ENCODE measurements around the gene SLC16A5. TPM values are rescaled to one million over a fixed set of nuclear protein-coding genes. Genes with fewer than 3 reads are reported as not detected.
A peak's percentile ranks its signal among the peaks of the same experiment; 100 is the strongest.

Gene SLC16A5
- total RNA-seq, 2 experiments from 2014 or later = 9.1 to 11.0 TPM

GRCh38 chr17:75097865-75098264 lies 10.1 kb downstream of the SLC16A5 start:
- Mint-ChIP-seq H3K27ac (no peak overlapping the region), H3K36me3 (no peaks in the 10 kb centered on the region), H3K9me3 (no peaks in the 10 kb centered on the region), H3K4me1 (peaks cover 2% of the 10 kb centered on the region), H3K4me3 (no peak overlapping the region), H3K27me3 (peaks cover 3% of the 10 kb centered on the region)
- ATAC-seq (ENCODE audit: low read depth) (no peak), DNase-seq (no peak)
- POLR2A ChIA-PET = no interaction called here

GRCh38 chr17:75098861-75099260 lies 11.1 kb downstream of the SLC16A5 start:
- Mint-ChIP-seq H3K27me3 (peaks cover 3% of the 10 kb centered on the region), H3K36me3 (no peaks in the 10 kb centered on the region), H3K4me3 (no peak overlapping the region), H3K9me3 (no peaks in the 10 kb centered on the region), H3K27ac (no peak overlapping the region), H3K4me1 (peaks cover 2% of the 10 kb centered on the region)
- no peak for DNase-seq
- POLR2A ChIA-PET = no interaction called here
- no peak for ATAC-seq (ENCODE audit: low read depth)

GRCh38 chr17:75099881-75100595 lies 12.3 kb downstream of the SLC16A5 start:
- ATAC-seq (ENCODE audit: low read depth) (no peak), DNase-seq (no peak)
- H3K9me3 Mint-ChIP-seq = no peaks in the 10 kb centered on the region
- H3K27me3 Mint-ChIP-seq = peaks cover 3% of the 10 kb centered on the region
- H3K4me1 Mint-ChIP-seq = peaks cover 2% of the 10 kb centered on the region
- no peak overlapping the region for H3K27ac Mint-ChIP-seq
- H3K36me3 Mint-ChIP-seq = no peaks in the 10 kb centered on the region
- no peak overlapping the region for H3K4me3 Mint-ChIP-seq
- POLR2A ChIA-PET = interaction anchor here (1.7 kb wide), 1 partner anchor 14 kb away, joined by 5 read pairs; no protein-coding TSS in a partner anchor

- H3K27me3 Mint-ChIP-seq = peaks cover 3% of the 10 kb centered on the region
- H3K9me3 Mint-ChIP-seq = no peaks in the 10 kb centered on the region
- H3K4me1 Mint-ChIP-seq = peaks cover 6% of the 10 kb centered on the region
- ATAC-seq (ENCODE audit: low read depth) (no peak), DNase-seq (no peak)
- H3K27ac Mint-ChIP-seq = no peak overlapping the region
- no peak overlapping the region for H3K4me3 Mint-ChIP-seq
- no peaks in the 10 kb centered on the region for H3K36me3 Mint-ChIP-seq
- POLR2A ChIA-PET = interaction anchor here (1.2 kb wide), 1 partner anchor 29 kb away, joined by 5 read pairs; no protein-coding TSS in a partner anchor
These were observed 14.6 kb downstream of the SLC16A5 start for GRCh38 chr17:75102385-75102821.

- H3K27me3 Mint-ChIP-seq = peaks cover 3% of the 10 kb centered on the region
- no peaks in the 10 kb centered on the region for H3K9me3 Mint-ChIP-seq
- H3K27ac Mint-ChIP-seq = peak overlapping the region; percentile 48
- no peak overlapping the region for H3K4me3 Mint-ChIP-seq
- no peak for ATAC-seq (ENCODE audit: low read depth)
- H3K36me3 Mint-ChIP-seq = no peaks in the 10 kb centered on the region
- DNase-seq = no peak
- POLR2A ChIA-PET = interaction anchor here (0.8 kb wide), 1 partner anchor 10 kb away, joined by 6 read pairs; no protein-coding TSS in a partner anchor
- H3K4me1 Mint-ChIP-seq = peaks cover 12% of the 10 kb centered on the region
These were observed 16.1 kb downstream of the SLC16A5 start for GRCh38 chr17:75103601-75104554.

- H3K27ac Mint-ChIP-seq = no peak overlapping the region
- peak; percentile 45 for DNase-seq
These were observed 17.6 kb downstream of the SLC16A5 start for GRCh38 chr17:75105126-75106080.

GRCh38 chr17:75108193-75108592 lies 20.4 kb downstream of the SLC16A5 start:
- peaks cover 24% of the 10 kb centered on the region for H3K4me1 Mint-ChIP-seq
- H3K9me3 Mint-ChIP-seq = no peaks in the 10 kb centered on the region
- H3K36me3 Mint-ChIP-seq = peaks cover 9% of the 10 kb centered on the region
- DNase-seq (no peak), ATAC-seq (ENCODE audit: low read depth) (no peak)
- POLR2A ChIA-PET = no interaction called here
- no peak overlapping the region for H3K27ac Mint-ChIP-seq
- H3K27me3 Mint-ChIP-seq = no peaks in the 10 kb centered on the region
- H3K4me3 Mint-ChIP-seq = peak overlapping the region; percentile 52

More at GRCh38 chr17:75105126-75106080, 17.6 kb downstream of the SLC16A5 start:
- peaks cover 3% of the 10 kb centered on the region for H3K27me3 Mint-ChIP-seq
- POLR2A ChIA-PET = no interaction called here
- H3K4me3 Mint-ChIP-seq = no peak overlapping the region
- H3K4me1 Mint-ChIP-seq = peaks cover 16% of the 10 kb centered on the region
- ATAC-seq (ENCODE audit: low read depth) = no peak
- H3K36me3 Mint-ChIP-seq = no peaks in the 10 kb centered on the region
- H3K9me3 Mint-ChIP-seq = no peaks in the 10 kb centered on the region

GRCh38 chr17:75109046-75109406 lies 21.3 kb downstream of the SLC16A5 start:
- H3K9me3 Mint-ChIP-seq = no peaks in the 10 kb centered on the region
- H3K27ac Mint-ChIP-seq = peak overlapping the region; percentile 61
- H3K27me3 Mint-ChIP-seq = no peaks in the 10 kb centered on the region
- peak; percentile 56 for DNase-seq
- H3K36me3 Mint-ChIP-seq = peaks cover 10% of the 10 kb centered on the region
- H3K4me1 Mint-ChIP-seq = peaks cover 25% of the 10 kb centered on the region
- ATAC-seq (ENCODE audit: low read depth) = peak; percentile 16
- H3K4me3 Mint-ChIP-seq = peak overlapping the region; percentile 95
- POLR2A ChIA-PET = interaction anchor here (0.7 to 7.1 kb wide), 14 partner anchors 18 to 162 kb away, joined by 3 to 45 read pairs (median 5); partner anchors contain the start of genes GGA3, HID1, JPT1 and MIF4GD

GRCh38 chr17:75109407-75110233 lies 21.9 kb downstream of the SLC16A5 start, which contains the start of gene ARMC7:
Gene ARMC7 (plus strand): TSS chr17:75109969. CDS start chr17:75110289, 320 bp downstream.
- peaks cover 13% of the 10 kb centered on the region for H3K36me3 Mint-ChIP-seq
- no peaks in the 10 kb centered on the region for H3K27me3 Mint-ChIP-seq
- POLR2A ChIA-PET = interaction anchor here (0.7 to 7.1 kb wide), 17 partner anchors 12 to 161 kb away, joined by 3 to 45 read pairs (median 4); partner anchors contain the start of genes CDR2L, GGA3, HID1 and JPT1
- peak; percentile 79 for ATAC-seq (ENCODE audit: low read depth)
- peaks cover 29% of the 10 kb centered on the region for H3K4me1 Mint-ChIP-seq
- peak; percentile 94 for DNase-seq
- H3K27ac Mint-ChIP-seq = peak within 1 kb of the TSS; percentile 86
- peak within 1 kb of the TSS; percentile 95 for H3K4me3 Mint-ChIP-seq
- no peaks in the 10 kb centered on the region for H3K9me3 Mint-ChIP-seq

GRCh38 chr17:75110234-75110937 lies 22.6 kb downstream of the SLC16A5 start:
- peak; percentile 47 for DNase-seq
- peak overlapping the region; percentile 95 for H3K4me3 Mint-ChIP-seq
- H3K4me1 Mint-ChIP-seq = peaks cover 33% of the 10 kb centered on the region

GRCh38 chr17:75111777-75112335 lies 24.1 kb downstream of the SLC16A5 start:
- Mint-ChIP-seq H3K4me3 (peak overlapping the region; percentile 95), H3K36me3 (peaks cover 17% of the 10 kb centered on the region), H3K27me3 (no peaks in the 10 kb centered on the region), H3K4me1 (peaks cover 30% of the 10 kb centered on the region), H3K27ac (peak overlapping the region; percentile 2), H3K9me3 (no peaks in the 10 kb centered on the region)
- ATAC-seq (ENCODE audit: low read depth) (no peak), DNase-seq (no peak)
- POLR2A ChIA-PET = interaction anchor here (1.1 to 7.1 kb wide), 5 partner anchors 20 to 152 kb away, joined by 4 to 45 read pairs (median 7); partner anchors contain the start of gene NT5C

More at GRCh38 chr17:75110234-75110937, 22.6 kb downstream of the SLC16A5 start:
- Mint-ChIP-seq H3K36me3 (peaks cover 17% of the 10 kb centered on the region), H3K9me3 (no peaks in the 10 kb centered on the region), H3K27me3 (no peaks in the 10 kb centered on the region), H3K27ac (peak overlapping the region; percentile 73)
- POLR2A ChIA-PET = interaction anchor here (0.6 to 7.1 kb wide), 26 partner anchors 9 to 332 kb away, joined by 3 to 45 read pairs (median 5); partner anchors contain the start of genes CDR2L, GGA3, HID1 and JPT1
- no peak for ATAC-seq (ENCODE audit: low read depth)

Measured in activated naive CD8-positive, alpha-beta T cell treated with anti-CD3 and anti-CD28 coated beads, Interleukin-2, amount 10 ng/mL, durations not matched to agents 7 days and 5 days (primary cell).